ENCODE data around the gene PDE11A.

The PDE11A gene

DNA sequence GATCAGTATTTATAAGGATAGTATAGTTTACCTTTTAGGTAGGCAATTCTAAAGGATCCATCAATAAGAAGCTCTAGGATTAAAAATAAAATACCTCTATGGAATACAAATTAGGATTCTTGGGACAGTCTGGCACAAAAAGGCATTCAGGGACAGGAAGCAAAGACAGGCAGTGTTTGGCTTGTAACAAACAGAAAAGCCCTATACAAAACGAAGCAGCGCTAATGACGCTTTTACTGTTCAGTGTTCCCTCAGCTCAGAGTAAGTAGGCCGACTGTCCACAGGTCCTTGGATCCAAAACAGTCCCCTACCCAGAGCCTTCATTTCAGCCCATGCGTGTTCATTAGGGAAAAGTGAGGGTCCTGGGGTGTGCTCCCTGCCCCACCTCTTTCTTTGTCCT is 443.7 kb downstream of the PDE11A start:
- no peak for DNase-seq (ENCODE audit: low spot score)

DNA sequence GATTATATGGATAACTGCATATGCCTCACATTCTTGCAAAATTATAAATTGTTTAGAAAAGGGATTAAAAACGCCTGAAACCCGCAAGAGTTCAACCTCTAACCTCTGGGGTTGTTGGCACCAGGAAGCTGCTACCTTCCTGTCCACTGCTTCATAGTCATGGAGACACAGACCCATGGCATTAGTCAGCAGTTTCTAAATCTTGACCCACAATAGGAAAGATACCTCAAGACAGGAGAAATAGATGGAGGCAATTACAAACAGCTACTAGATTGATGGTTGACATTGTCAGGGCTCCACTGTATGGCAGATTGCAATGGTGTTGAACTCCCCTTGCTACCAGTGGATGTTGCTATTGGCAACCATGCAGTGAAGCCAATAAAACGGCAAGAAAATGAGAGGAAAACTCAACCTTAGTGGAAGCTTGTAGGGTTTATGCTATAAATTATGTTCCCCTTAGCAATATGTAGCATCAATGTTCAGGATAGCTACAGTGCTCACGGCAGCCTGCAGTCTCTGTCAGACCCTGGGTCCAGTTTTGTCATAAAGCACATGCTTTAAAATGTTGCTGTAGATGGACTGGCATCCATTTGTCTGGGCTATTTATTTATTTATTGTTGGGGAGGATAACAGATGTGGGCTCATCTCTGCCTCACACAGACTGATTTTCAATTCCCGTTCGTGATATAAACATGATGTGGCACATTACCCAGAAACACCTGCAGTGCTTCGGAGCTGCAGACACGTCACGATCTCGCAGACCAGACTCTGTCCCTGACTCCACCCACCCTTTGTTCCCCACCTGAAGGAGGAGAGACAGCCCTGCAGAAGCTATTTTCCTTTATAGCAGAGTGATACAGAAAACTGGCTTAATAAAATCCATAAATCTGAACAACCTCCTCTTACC is 446.6 kb downstream of the PDE11A start:
- no peak for DNase-seq (ENCODE audit: low spot score)

DNA sequence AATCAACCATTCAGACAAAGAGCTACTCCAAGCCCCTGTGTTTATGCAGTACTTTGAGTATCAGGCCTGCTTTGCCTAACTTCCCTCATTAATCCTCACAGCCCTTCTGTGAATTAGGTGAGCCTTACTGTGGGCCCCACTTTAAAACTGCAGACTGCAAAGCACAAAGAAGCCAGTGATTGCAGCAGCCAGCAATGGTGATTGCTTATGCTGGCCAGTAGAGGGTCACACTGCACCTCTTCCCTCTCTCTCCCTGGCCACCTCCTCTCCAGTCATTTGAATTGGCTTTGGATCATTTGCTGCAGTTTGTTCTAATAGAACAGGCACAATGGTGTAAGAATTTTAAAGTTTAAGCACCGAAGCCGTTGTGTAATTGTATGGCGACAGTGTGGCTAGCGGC is 450.1 kb downstream of the PDE11A start:
- no peak for DNase-seq (ENCODE audit: low spot score)

DNA sequence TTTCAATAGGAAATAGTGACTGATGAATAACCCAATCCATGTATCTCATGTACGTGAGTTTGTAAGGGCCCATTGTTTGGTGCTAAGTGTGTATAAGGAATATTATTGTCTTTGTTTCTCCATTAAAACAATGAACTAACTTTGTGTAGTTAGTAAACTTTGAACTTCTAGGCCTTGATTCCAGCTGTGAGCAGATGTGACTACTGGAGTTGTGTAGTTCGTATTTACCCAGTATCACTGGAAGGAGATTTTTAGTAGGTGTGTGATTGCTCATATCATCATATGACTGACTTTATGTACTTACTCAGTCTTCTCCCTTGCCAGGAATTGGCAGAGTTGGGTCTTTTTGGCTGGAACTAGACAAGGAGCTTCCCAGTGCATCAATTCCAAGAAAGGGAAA is 452.6 kb downstream of the PDE11A start:
- DNase-seq (ENCODE audit: low spot score), result no peak

DNA sequence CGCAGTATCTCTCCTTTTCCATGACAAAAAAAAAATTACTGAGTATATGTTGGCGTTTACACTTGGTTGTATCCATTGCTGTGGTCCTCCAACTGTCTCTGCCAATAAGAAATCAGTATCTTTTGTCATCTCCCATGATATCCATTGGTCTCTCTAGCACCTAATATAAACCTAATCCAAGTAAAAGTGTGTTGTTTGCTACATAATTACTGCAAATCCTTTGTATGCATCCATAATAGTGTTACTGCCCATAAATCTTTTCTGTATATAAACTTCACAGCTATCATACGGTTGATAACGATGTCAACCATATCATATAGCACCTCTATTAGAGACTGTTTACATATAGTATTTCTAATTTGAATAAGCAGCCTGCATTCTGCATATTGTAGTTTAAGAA is 453.1 kb downstream of the PDE11A start:
- no peak for DNase-seq (ENCODE audit: low spot score)

DNA sequence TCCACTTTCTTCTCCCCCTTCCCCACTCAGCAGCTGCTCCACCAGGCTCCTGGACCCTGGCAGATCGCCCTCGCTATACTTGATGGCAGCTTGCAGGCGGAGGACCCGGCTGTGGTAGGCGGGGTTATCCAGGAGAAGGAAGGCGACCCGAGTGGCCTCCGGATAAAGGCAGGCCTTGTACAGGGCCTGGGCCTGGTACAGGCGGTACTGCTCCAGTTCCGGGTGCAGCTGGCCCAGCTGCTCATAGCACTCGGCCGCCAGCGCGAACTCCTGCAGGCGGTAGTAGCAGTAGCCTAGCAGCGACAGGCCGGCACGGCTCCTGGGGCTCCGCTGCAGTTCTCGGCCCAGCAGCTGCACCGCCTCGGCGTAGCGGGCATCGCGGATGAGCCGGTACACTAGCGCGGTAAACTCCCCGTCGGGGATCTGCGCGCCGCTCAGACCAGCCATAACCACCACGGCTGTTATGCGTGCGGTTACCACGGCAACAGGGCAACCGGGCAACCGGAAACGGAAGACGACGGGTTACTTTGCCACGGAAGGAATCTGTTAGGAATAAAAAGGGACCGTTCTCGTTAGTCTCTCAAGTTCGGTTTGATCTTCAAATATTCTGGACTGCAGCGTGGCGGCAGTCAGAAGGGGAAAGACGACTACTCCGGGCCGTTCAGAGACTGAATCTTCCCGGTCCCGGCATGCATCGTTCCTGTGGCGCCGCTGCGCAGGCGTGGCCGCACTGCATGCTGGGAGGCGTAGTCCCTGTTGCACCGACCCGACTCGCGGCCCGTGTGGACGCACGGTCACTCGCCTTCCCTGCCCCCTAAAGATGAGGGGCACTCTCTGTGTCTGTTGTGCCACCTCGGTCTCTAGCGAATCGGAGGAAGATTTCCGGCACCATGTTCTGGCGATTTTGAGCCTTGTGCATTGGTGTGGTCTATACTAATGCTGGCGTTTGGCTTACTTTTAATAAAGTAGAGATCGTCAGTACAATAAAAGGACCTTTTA is 454.0 kb downstream of the PDE11A start:
- peak; percentile 94 for DNase-seq (ENCODE audit: low spot score)

DNA sequence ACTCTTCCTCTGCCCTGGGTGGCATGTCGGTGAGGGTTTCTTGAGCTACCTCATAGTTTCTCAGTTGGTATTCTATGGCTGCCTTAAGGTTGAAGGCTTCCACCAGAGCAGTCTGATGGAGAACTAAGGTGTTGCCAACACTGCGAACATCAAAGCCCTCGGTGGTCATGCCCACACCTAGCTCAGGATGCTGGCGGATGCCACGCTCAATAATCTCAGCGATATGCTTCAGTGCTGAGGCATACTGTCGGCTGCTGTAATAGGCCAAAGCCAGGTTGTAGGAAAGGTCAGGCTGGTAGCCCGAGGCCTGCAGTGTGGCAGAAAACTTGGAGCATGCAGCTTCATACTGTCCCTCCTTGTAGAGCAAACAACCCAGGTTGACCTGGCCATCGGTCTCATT is 454.7 kb downstream of the PDE11A start:
- DNase-seq (ENCODE audit: low spot score), result no peak

DNA sequence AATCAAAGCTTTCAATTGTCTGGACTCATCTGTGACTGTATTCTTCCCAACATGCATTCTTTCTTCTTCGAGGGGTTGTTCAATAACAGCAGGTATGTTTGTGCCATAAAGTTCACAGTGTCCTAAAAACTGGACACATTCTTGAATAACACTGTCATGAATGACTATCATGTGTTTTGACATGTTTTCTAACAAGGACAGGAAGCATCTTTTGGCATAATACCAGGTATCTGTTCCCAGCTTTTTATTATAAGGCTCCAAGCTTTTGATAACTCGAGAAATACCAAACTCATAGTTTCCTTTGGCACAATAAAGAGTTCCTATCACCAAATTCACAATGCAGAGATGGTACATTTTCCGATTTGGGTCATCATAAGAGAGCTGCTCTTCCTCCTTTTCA is 455.8 kb downstream of the PDE11A start:
- DNase-seq (ENCODE audit: low spot score), result no peak

DNA sequence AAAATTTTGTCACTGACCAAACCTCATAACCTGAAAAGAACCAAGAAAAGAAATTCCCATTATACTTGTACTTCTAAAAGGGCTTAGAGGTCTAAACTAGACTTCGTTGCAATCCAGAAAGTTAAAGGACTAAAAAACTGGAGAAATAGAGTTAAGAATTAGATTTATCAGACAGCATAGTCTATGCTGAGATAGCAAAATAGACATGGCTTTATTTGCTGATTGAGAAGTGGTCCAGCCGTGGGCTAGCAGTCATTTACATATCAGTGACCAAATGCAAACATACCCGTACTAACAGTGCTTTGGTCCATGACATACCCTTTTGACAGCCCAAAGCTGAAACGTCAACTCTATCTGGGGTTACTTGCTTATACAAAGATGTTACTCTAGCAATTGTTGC is 456.5 kb downstream of the PDE11A start:
- no peak for DNase-seq (ENCODE audit: low spot score)

DNA sequence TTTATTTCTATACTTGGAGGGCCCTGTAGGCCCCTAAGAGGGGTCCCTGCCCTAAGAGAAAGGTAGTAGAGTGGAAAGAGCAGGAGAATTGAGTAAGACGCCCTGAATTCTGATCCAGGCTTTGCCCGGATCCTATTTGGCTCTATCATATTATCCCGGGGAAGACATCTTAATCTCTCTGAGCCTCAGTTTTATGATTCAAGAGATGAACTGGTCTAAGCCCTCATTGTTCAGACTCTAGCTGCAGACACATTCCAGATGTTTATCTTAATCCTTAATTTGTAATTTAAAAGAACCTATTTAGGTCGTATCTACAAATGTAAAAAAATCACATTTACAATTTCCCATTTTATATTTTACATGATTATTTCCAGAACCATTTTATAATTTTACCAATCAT is 459.9 kb downstream of the PDE11A start:
- no peak for DNase-seq (ENCODE audit: low spot score)

DNA sequence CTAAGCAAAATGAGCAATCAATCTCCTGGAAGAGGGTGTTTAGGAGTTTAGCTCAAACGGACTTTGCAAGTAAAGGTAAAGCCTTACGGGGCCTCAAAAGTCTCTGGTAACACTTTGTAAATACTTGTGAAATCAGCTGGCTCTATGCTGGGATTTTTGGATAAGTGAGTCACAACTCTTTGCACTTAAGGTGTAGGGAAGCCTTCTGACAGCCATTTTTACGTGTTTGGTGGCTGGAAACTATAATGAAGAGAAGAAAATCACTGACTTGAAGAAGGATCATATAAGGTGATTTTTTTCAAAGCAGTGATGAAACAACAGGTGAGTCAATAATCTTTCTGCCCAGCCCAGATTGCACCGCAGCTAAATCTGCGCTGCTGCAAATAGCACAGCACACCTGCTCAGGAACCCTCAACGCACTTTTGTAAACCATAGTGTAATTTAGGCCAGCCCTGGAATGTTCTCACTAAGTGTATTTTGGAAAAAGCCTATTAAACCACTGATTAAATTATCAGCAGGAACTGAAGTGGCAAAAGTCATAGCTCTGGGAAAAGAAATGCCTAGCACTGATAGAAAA is 461.2 kb downstream of the PDE11A start:
- no peak for DNase-seq (ENCODE audit: low spot score)

DNA sequence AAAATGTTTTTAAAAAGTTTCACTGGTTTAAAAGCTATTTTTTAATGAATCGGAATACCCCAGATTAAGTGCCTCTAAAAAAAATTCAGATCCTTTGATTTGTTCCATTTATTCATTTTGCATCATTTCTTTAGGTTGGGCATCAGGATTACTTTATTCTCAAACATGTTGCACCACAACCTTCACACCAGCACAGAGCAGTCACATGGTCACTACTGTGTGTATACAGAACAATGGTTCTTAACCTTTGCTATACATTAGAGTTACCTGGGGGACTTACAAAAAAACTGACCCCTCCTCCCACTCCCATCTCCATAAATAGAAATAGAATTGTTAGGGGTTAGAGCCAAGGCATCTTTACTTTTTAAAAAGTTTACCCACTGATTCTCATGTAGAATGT is 461.8 kb downstream of the PDE11A start:
- no peak for DNase-seq (ENCODE audit: low spot score)

DNA sequence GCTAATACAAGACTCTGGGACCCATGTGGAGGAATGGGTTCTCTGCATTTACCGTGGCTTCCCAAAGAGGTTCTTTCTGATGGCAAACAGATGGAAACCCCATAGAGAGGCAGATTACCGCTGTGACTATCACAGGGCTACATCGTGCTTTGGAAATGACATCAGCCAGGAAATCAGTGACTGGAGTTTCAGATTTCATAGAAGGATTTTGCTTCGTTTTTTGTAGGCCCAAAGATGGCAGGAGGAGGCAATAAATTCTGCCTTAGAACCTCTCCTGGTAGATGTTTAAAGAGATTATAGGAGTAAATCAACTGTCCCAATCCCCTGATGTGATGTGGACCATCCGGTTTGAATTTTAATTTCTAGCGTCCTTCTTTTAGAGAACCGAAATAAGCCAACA is 465.9 kb downstream of the PDE11A start:
- no peak for DNase-seq (ENCODE audit: low spot score)

DNA sequence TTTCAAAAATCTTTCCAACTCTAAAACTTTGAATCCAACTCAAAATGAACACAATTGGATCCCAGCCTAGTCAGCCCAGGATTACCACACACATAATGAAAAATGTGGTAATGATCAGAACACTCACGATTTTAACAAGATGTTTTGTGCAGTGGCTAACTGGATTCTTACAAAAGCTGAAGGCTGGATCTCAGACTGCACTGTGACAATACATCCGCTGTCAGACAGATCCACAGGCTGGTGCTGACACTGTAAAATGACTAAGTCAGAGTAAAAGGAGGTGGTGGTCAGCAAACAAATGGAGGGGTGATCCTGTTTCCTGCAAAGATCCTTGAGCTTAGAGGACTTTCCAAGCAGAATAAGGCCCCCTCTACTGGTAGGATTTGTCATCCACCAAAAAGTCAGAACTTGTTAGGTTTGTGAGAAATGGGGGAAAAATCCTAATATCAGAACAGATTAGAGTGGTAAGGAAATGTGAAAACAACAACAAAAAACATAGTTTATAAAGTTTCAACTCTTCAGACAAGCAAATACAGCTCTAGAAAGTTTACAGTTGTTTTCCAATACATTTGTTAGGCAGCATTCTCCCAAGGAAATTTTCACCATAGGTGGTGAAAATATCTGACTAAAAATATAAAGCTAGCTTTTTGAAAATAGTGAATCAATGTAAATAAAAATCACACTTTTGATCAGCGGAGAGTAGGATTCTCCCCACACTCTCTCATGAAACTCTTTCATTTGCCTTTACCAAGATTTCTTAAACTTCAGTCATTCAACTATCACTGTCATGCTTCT is 468.1 kb downstream of the PDE11A start:
- DNase-seq (ENCODE audit: low spot score), result peak; percentile 74

DNA sequence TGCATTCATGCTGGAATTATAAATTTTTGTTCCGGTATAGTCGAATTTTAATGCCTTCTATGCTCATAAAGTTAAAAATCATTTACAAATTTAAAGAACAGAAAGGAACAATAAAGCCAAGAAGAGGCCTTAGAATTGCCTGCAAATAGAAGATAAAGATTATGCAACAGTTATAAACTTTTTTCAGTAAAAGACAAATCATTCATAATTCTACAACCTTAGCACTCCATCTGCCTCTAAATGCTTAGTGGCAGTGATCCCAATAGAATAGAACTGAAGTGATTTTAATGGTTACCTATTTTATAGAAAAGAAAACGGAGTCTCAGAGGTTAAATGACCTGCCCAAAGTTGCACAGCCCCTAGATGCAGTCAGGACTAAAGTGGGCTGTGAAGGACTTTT is 468.8 kb downstream of the PDE11A start:
- DNase-seq (ENCODE audit: low spot score), result no peak

DNA sequence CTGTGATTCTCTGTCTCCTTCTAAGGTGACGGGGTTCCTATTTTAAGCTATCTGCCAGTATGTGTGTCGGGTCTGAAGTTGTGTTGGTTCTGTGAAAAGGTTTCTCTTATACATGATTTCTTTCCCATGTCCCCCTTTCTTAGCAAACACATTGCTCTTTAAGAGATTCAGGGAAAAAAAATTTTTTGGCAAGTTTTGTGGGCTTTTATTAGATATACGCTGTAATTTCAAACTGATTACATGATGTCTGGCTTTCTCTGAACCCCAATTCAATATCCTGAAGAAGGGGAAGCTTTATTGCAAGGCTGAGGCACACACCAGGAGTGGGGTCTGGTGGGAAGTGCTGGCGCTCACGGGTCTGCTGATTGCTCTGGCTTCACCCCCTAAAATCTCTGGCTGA is 469.4 kb downstream of the PDE11A start:
- DNase-seq (ENCODE audit: low spot score), result no peak

DNA sequence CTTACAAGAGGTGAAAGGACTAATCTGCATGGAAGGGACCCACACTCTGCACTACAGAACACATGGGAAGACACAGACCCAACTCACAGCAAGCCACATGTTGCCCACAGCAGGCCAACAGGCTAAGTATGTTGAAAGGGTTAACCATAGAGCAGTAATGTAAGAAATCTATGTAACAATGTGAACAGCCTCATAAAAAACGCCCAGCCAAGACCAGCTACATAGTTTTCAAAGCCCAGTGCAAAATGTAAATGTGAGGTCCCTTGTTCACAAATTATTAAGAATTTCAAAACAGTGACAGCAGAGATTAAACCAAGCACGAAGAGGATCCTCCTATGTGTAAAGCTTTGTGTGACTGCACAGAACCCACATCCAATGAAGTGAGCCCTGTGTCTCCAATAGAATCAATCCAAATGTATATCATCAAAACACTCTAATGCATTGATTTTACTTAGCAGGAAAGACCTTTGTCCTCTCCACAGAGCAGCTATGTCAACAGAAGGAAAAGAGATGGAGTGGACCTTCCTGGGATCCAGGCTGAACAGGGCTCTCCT is 469.9 kb downstream of the PDE11A start:
- DNase-seq (ENCODE audit: low spot score), result no peak

DNA sequence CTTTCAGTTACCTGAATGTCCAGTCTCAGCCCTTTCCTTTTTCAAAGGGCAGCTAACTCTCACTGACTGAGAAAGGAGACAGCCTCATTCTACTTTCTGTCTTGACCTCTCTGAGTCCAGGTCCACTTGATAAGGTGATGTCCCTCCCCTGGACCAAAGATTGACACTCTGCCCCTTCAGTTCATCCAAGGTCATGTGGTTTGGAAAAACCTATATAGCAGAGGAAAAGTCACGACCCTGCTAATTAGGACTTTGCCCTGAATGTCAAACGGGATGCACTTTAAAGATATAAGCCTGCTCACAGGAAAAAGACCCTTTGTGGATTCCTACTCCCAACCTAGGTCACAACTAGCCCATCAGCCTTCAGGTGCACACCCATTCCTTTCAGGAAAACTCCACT is 471.7 kb downstream of the PDE11A start:
- no peak for DNase-seq (ENCODE audit: low spot score)

DNA sequence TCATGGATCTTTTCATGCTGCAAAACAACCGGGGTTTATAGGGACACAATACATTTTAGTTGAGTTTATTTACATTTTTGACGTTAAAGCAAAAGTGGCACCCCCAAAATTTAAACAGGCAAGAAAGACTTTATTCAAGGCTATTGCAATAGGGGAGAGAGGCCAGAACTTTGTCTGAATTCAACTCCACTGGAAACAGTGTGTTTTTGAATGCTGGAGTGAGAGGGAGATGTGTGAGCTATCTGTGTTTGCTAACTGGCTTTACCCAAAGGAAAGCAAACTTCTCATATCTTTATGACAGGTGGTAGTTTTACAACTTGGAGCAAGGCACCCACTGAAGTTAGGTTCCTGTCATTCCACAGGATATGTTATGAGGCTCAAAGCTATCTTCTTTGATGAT is 472.6 kb downstream of the PDE11A start:
- DNase-seq (ENCODE audit: low spot score), result no peak

DNA sequence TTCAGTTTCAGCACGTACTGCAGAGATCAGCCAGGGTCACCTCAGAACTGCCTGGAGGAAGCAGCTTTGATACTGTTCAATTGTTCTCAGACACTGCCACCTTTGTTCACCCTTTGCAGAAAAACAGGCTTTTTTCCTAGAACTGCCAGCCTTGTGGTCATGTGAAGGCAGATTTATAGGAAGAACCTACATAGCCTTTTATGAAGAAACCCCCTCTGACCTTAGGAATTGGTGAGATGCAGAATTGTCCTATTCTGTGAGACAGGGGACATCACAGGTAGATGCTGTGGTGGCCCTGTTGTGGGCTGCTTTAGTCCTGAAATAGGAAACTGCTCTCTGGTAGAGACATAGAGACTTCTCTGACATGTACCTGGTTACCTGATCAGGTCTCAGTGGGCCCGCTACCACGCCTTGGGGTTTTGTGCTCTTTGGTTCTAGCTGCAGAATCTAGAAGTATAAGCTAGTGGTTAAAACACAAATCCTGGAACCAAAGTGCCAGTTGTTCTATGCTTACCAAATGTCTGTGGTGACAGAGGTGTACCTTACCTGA is 473.4 kb downstream of the PDE11A start:
- DNase-seq (ENCODE audit: low spot score), result peak; percentile 39

All from Ammon's horn (tissue), 1 donor.